22Rv1 (cell line): ENCODE results near the gene HRNR.

Source experiments
- CTCF ChIP-seq: fragments of 450-650 bp; IDR thresholded peaks from 2 replicates; pipeline ENCODE4 v1.5.1; 2017; ENCODE audit warnings: mild to moderate bottlenecking
- ZFX ChIP-seq: fragments of 450-650 bp; IDR thresholded peaks from 2 replicates; pipeline ENCODE4 v1.6.1; 2017; ENCODE audit warnings: antibody characterized with exemption, borderline replicate concordance

GRCh38 chr1:152224093-152224492, at the start of gene HRNR:
- TF ChIP-seq CTCF (no peak), ZFX (no peak)
